SK-N-SH treated with all-trans-retinoic acid at 6 μM for 48 hours (cell line): ENCODE measurements around the gene CDON.

Experiments
- ARNTL ChIP-seq: fragments of 450-650 bp; formaldehyde crosslinking; IDR thresholded peaks from 2 replicates; pipeline ENCODE4 v1.5.0; 2020; ENCODE audit warnings: low read depth, mild to moderate bottlenecking, moderate library complexity, borderline replicate concordance
- CREB5 ChIP-seq: fragments of 250-450 bp; sonication (Bioruptor Pico); IDR thresholded peaks from 2 replicates; pipeline ENCODE4 v1.5.1; 2020; ENCODE audit warnings: low read depth, mild to moderate bottlenecking, moderate library complexity
- CSDC2 ChIP-seq: fragments of 250-450 bp; sonication (Bioruptor Pico); IDR thresholded peaks from 2 replicates; pipeline ENCODE4 v1.5.0; 2020; ENCODE audit warnings: mild to moderate bottlenecking, moderate library complexity
- PPARA ChIP-seq: fragments of 250-450 bp; sonication (Bioruptor Pico); IDR thresholded peaks from 2 replicates; pipeline ENCODE4 v1.5.0; 2020; ENCODE audit warnings: mild to moderate bottlenecking, borderline replicate concordance
- ZFP3 ChIP-seq: fragments of 250-450 bp; sonication (Bioruptor Pico); IDR thresholded peaks from 2 replicates; pipeline ENCODE4 v1.5.0; 2020; ENCODE audit warnings: mild to moderate bottlenecking, moderate library complexity
- ZNF70 ChIP-seq: fragments of 450-650 bp; formaldehyde crosslinking; IDR thresholded peaks from 2 replicates; pipeline ENCODE4 v1.5.0; 2020; ENCODE audit warnings: mild to moderate bottlenecking, moderate library complexity
- TF ChIP-seq, protein P1 (sequence below): fragments of 250-450 bp; sonication (Bioruptor Pico); IDR thresholded peaks from 2 replicates; pipeline ENCODE4 v1.8.0; 2020; ENCODE audit warnings: mild to moderate bottlenecking, moderate library complexity, borderline replicate concordance

GRCh38 chr11:125954123-125954944 is 108.3 kb downstream of the CDON start:
- TF ChIP-seq, protein P1, sequence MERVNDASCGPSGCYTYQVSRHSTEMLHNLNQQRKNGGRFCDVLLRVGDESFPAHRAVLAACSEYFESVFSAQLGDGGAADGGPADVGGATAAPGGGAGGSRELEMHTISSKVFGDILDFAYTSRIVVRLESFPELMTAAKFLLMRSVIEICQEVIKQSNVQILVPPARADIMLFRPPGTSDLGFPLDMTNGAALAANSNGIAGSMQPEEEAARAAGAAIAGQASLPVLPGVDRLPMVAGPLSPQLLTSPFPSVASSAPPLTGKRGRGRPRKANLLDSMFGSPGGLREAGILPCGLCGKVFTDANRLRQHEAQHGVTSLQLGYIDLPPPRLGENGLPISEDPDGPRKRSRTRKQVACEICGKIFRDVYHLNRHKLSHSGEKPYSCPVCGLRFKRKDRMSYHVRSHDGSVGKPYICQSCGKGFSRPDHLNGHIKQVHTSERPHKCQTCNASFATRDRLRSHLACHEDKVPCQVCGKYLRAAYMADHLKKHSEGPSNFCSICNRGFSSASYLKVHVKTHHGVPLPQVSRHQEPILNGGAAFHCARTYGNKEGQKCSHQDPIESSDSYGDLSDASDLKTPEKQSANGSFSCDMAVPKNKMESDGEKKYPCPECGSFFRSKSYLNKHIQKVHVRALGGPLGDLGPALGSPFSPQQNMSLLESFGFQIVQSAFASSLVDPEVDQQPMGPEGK (CRISPR knock-in tag) = no peak
- TF ChIP-seq CREB5 (CRISPR knock-in tag) = no peak
- no peak for TF ChIP-seq ARNTL
- no peak for TF ChIP-seq ZNF70 (CRISPR knock-in tag)
- no peak for TF ChIP-seq PPARA
- no peak for TF ChIP-seq ZFP3 (CRISPR knock-in tag)
- no peak for TF ChIP-seq CSDC2 (CRISPR knock-in tag)
